Measurements from ENCODE around the gene KIAA1210. TPM values are rescaled to one million over a fixed set of nuclear protein-coding genes. Genes with fewer than 3 reads are reported as not detected.

The KIAA1210 gene
- total and polyA plus RNA-seq, 2 of the 4 experiments (the other 2 are of a cell fraction), result not detected

GRCh38 chrX:119130911-119131310 is 3.3 kb upstream of the KIAA1210 start:
- H4K91ac ChIP-seq (ENCODE audit: insufficient read depth, low read depth, low read length), result no peak overlapping the region
- peaks cover 7% of the 10 kb centered on the region for H3K27me3 ChIP-seq (ENCODE audit: control insufficient read depth, insufficient read depth, low read length)
- H3K23ac ChIP-seq (ENCODE audit: low read depth, low read length), result no peak overlapping the region
- H3K4me3 ChIP-seq (ENCODE audit: insufficient read depth, low read depth, low read length), result no peak overlapping the region
- no peak overlapping the region for H3K56ac ChIP-seq (ENCODE audit: extremely low read depth, insufficient read depth, low read length)
- H2BK20ac ChIP-seq (ENCODE audit: low read depth, low read length), result no peak overlapping the region
- intact Hi-C loops (cut with micrococcal nuclease), result no loop called here
- H3K27ac ChIP-seq (ENCODE audit: insufficient read depth, low read length), result no peak overlapping the region
- H3K9ac ChIP-seq (ENCODE audit: low read depth, low read length), result no peak overlapping the region
- no peak for ATAC-seq (ENCODE audit: low read depth)
- H4K8ac ChIP-seq (ENCODE audit: low read depth in 2 of 2, low read length in 2 of 2), result no peak overlapping the region
- no peaks in the 10 kb centered on the region for H3K9me1 ChIP-seq (ENCODE audit: insufficient read depth, low read length)
- no peak overlapping the region for H2AK9ac ChIP-seq (replicated peaks; ENCODE audit: low read depth, low read length, poor library complexity)
- no peak overlapping the region for H3K4ac ChIP-seq (ENCODE audit: low read depth, low read length)
- ChIA-PET POLR2A (ENCODE audit: unreplicated experiment) (no interaction called here), CTCF (interaction anchor here (1.1 kb wide), 1 partner anchor 252 kb away, joined by 4 read pairs; no protein-coding TSS in a partner anchor)
- H3K36me3 ChIP-seq (ENCODE audit: control insufficient read depth, insufficient read depth, low read length), result no peaks in the 10 kb centered on the region
- no TSS peak for BruUV-seq (replicated peaks)
- in situ Hi-C loops (cut with MboI; ENCODE audit: low sequenced_read_pairs), result no loop called here
- no peak overlapping the region for H4K5ac ChIP-seq (ENCODE audit: low read depth, low read length)
- H3K18ac ChIP-seq (ENCODE audit: low read depth, low read length), result no peak overlapping the region
- no peak for DNase-seq
- H2BK120ac ChIP-seq (ENCODE audit: low read depth, low read length), result no peak overlapping the region
- H2BK15ac ChIP-seq (ENCODE audit: low read depth, low read length), result no peak overlapping the region
- no peak overlapping the region for H2AFZ ChIP-seq (replicated peaks; ENCODE audit: low read length, poor library complexity)
- H3K79me1 ChIP-seq (ENCODE audit: low read depth in 1 of 2, low read length in 2 of 2), result no peaks in the 10 kb centered on the region
- no peak overlapping the region for H2BK5ac ChIP-seq (ENCODE audit: low read depth, low read length, poor library complexity, severe bottlenecking)
- dilution Hi-C loops (cut with HindIII; ENCODE audit: low sequenced_read_pairs, unreplicated experiment), result no loop called here
- WGBS, 2 experiments (ENCODE audit: extremely low coverage in 2 of 2, insufficient read length in 1 of 2), result no CpG with 5 or more reads among the region's 2 CpGs
- H3K14ac ChIP-seq (replicated peaks; ENCODE audit: low read depth, low read length), result no peak overlapping the region
- H4K20me1 ChIP-seq (ENCODE audit: insufficient read depth, low read length), result no peaks in the 10 kb centered on the region
- H3K4me2 ChIP-seq (ENCODE audit: low read depth, low read length), result no peak overlapping the region
- H2AK5ac ChIP-seq (ENCODE audit: low read depth, low read length), result no peak overlapping the region
- H3K9me3 ChIP-seq (ENCODE audit: control insufficient read depth, insufficient read depth, low read length), result no peaks in the 10 kb centered on the region
- TF ChIP-seq RFX5 (IDR thresholded peaks at IDR 0.05; ENCODE audit: low read depth, low read length), result no peak
- TF ChIP-seq RAD21 (IDR thresholded peaks at IDR 0.05; ENCODE audit: low read length), result no peak
- no peak for TF ChIP-seq CTCF (conservative IDR thresholded peaks at IDR 0.05; ENCODE audit: low read depth, low read length)
- no peak for TF ChIP-seq NFE2L2 (IDR thresholded peaks at IDR 0.05; ENCODE audit: low read depth, low read length)
- TF ChIP-seq USF2 (IDR thresholded peaks at IDR 0.05; ENCODE audit: low read depth, low read length), result no peak
- H3K4me1 ChIP-seq (ENCODE audit: control insufficient read depth, insufficient read depth, low read length), result no peaks in the 10 kb centered on the region

Measured in IMR-90 (cell line).